CD14-positive monocyte (primary cell): ENCODE data around the gene PDE1C. TPM values are rescaled to one million over a fixed set of nuclear protein-coding genes. Genes with fewer than 3 reads are reported as not detected.

Experiments
- DNase-seq, 3 donors: peaks; one replicate each; pipeline ENCODE4 v3.0.0-alpha.2; 2011 to 2022
- H2AFZ ChIP-seq: 2 replicates; pipeline ENCODE4 v1.6.0; 2012; ENCODE audit warnings: mild to moderate bottlenecking, low read depth, low read length, inconsistent platforms; ENCODE audit not compliant: insufficient read depth, poor library complexity, severe bottlenecking
- H3K27ac ChIP-seq, 2 donors: 1 replicate in 1 of 2; 2 replicates in 1 of 2; pipeline ENCODE4 v1.5.1; 2012 to 2013; ENCODE audit warnings: low read length in 2 of 2, control low read depth in 1 of 2, inconsistent platforms in 1 of 2, low read depth in 1 of 2, mild to moderate bottlenecking in 1 of 2
- H3K27me3 ChIP-seq, 2 donors: one replicate each; pipeline versions ENCODE4 v1.6.0 to v1.6.1; 2011 to 2013; ENCODE audit warnings: low read length in 2 of 2; ENCODE audit not compliant: control insufficient read depth in 2 of 2, insufficient read depth in 2 of 2
- H3K36me3 ChIP-seq, 2 donors: replicated peaks in 1 of 2; 1 replicate in 1 of 2; 2 replicates in 1 of 2; pipeline versions ENCODE4 v1.5.1 to v1.6.1; 2012 to 2013; ENCODE audit warnings: low read length in 2 of 2, control low read depth in 1 of 2, inconsistent platforms in 1 of 2, mild to moderate bottlenecking in 1 of 2; ENCODE audit not compliant: insufficient read depth in 2 of 2, control insufficient read depth in 1 of 2
- H3K4me1 ChIP-seq, 2 donors: 1 replicate in 1 of 2; 2 replicates in 1 of 2; pipeline versions ENCODE4 v1.5.1 to v1.6.1; 2012 to 2013; ENCODE audit warnings: low read length in 2 of 2, control low read depth in 1 of 2, inconsistent platforms in 1 of 2, mild to moderate bottlenecking in 1 of 2, moderate library complexity in 1 of 2; ENCODE audit not compliant: insufficient read depth in 2 of 2, control insufficient read depth in 1 of 2
- H3K4me2 ChIP-seq: replicated peaks from 2 replicates; pipeline ENCODE3; 2012; ENCODE audit warnings: low read length, moderate library complexity, mild to moderate bottlenecking; ENCODE audit not compliant: poor library complexity, severe bottlenecking; ENCODE audit errors: extremely low read depth
- H3K4me3 ChIP-seq, 3 experiments: fragments of 200-600 bp in 1 of 3; sonication (generic) in 1 of 3; replicated peaks in 1 of 3; 1 replicate in 2 of 3; 2 replicates in 1 of 3; pipeline ENCODE4 v1.5.1; 2011 to 2013; ENCODE audit warnings: low read length in 3 of 3, mild to moderate bottlenecking in 3 of 3, control low read depth in 2 of 3, low read depth in 2 of 3, inconsistent platforms in 1 of 3, moderate library complexity in 1 of 3
- H3K79me2 ChIP-seq: 2 replicates; pipeline ENCODE4 v1.6.0; 2012; ENCODE audit warnings: mild to moderate bottlenecking, control low read depth, inconsistent platforms, low read length, moderate library complexity; ENCODE audit not compliant: insufficient read depth
- H3K9ac ChIP-seq: 2 replicates; pipeline ENCODE4 v1.6.0; 2017; ENCODE audit warnings: low read length, mild to moderate bottlenecking; ENCODE audit not compliant: insufficient read depth, poor library complexity, severe bottlenecking
- H3K9me3 ChIP-seq, 2 donors: replicated peaks in 1 of 2; 1 replicate in 1 of 2; 2 replicates in 1 of 2; pipeline versions ENCODE4 v1.5.1 to v1.6.1; 2012 to 2013; ENCODE audit warnings: low read length in 2 of 2, control low read depth in 1 of 2; ENCODE audit not compliant: control insufficient read depth in 1 of 2, insufficient read depth in 1 of 2
- H4K20me1 ChIP-seq: 2 replicates; pipeline ENCODE4 v1.6.0; 2012; ENCODE audit warnings: mild to moderate bottlenecking, low read length, control low read depth, moderate library complexity; ENCODE audit not compliant: insufficient read depth
- H3K27ac Mint-ChIP-seq, 7 donors: one replicate each; pipeline ENCODE4 v1.8.0; 2020; ENCODE audit warnings: mild to moderate bottlenecking in 7 of 7, mixed read lengths in 7 of 7, moderate library complexity in 6 of 7, inconsistent platforms in 2 of 7
- H3K27me3 Mint-ChIP-seq, 3 donors: one replicate each; pipeline ENCODE4 v1.8.0; 2021 to 2022; ENCODE audit warnings: low read depth in 3 of 3, mild to moderate bottlenecking in 3 of 3, mixed read lengths in 3 of 3, moderate library complexity in 3 of 3, inconsistent platforms in 1 of 3
- H3K36me3 Mint-ChIP-seq, 2 donors: one replicate each; pipeline ENCODE4 v1.8.0; 2020; ENCODE audit warnings: mixed read lengths in 2 of 2, inconsistent platforms in 1 of 2, mild to moderate bottlenecking in 1 of 2
- H3K4me1 Mint-ChIP-seq: one replicate; pipeline ENCODE4 v1.8.0; 2020; ENCODE audit warnings: mild to moderate bottlenecking, mixed read lengths
- H3K4me3 Mint-ChIP-seq, 2 donors: one replicate each; pipeline ENCODE4 v1.8.0; 2020; ENCODE audit warnings: mild to moderate bottlenecking in 2 of 2, mixed read lengths in 2 of 2, moderate library complexity in 1 of 2
- H3K9me3 Mint-ChIP-seq, 7 donors: one replicate each; pipeline ENCODE4 v1.8.0; 2020 to 2022; ENCODE audit warnings: mixed read lengths in 7 of 7, mild to moderate bottlenecking in 6 of 7, moderate library complexity in 6 of 7, inconsistent platforms in 2 of 7
- WGBS: methylation state at CpG from one replicate; pipeline ENCODE4 v1.1.5; 2013; ENCODE audit warnings: missing lambda C conversion rate; ENCODE audit not compliant: insufficient coverage; 5-methylcytosine and 5-hydroxymethylcytosine counted together
- intact Hi-C, 2 donors: fragments of 100-400 bp; cut with micrococcal nuclease; formaldehyde crosslinking; loops; one replicate each; pipeline versions ENCODE4 v1.15.0 to v1.15.1; 2023
- polyA plus RNA-seq, 3 donors: library from polyadenylated mRNA; depleted of rRNA in 1 of 3; unstranded in 2 of 3; stranded (reverse) in 1 of 3; fragments of 300-500 nt in 2 of 3; fragments of >200 nt in 1 of 3; fragmentation: Illumina TruSeq in 2 of 3; gene quantifications; 1 replicate in 2 of 3; 2 replicates in 1 of 3; pipeline ENCODE4 v1.2.3, GENCODE V29; 2012 to 2021
- TF ChIP-seq, protein P1 (sequence below): fragments of 200-600 bp; IDR thresholded peaks from one replicate; pipeline ENCODE4 v1.8.0; 2022; ENCODE audit warnings: antibody characterized with exemption, mild to moderate bottlenecking

PDE1C gene
- polyA plus RNA-seq, 3 donors, result not detected

DNA sequence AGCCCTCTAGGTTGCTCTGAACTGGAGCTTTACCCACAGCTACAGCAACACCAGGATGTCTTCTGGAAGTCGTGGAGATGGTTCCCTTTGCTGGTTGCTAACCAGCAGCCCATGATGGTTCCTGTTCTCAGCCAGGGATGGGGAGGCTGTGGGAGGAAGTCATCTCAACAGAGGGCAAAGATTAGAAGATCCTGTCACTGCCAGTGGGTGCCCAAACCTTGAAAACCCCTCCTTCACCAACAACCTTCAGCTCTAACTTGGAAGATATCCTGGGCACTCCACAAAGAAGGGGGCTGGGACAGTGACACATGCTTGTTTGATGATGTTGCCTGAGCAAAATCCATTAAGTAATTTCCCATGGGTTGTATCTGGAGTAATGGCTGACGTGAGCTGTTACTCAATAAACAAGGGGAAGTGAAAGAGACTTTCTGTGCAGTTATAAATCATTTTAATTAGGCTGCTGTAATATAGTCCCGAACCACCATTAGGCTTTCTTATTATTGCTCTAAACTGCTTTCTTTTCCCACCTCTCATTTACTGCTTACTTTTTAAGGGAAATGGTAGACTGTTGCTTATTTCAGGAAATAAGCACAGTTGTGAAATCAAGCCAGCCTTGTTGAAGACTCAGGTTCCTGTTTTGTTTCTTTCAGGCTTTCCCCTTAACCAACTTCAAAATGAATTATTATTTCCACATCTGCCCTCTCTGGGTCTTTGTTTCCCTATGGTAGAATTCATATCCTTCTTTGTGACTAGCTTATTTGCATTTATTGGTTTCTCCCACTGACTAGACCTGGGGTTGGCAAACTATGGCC lies 258.4 kb downstream of the PDE1C start:
- H3K9me3 ChIP-seq, result no peaks in the 10 kb centered on the region
- H3K4me3 ChIP-seq, result peak overlapping the region; percentile 0 to 53 (median 22)
- TF ChIP-seq, protein P1, sequence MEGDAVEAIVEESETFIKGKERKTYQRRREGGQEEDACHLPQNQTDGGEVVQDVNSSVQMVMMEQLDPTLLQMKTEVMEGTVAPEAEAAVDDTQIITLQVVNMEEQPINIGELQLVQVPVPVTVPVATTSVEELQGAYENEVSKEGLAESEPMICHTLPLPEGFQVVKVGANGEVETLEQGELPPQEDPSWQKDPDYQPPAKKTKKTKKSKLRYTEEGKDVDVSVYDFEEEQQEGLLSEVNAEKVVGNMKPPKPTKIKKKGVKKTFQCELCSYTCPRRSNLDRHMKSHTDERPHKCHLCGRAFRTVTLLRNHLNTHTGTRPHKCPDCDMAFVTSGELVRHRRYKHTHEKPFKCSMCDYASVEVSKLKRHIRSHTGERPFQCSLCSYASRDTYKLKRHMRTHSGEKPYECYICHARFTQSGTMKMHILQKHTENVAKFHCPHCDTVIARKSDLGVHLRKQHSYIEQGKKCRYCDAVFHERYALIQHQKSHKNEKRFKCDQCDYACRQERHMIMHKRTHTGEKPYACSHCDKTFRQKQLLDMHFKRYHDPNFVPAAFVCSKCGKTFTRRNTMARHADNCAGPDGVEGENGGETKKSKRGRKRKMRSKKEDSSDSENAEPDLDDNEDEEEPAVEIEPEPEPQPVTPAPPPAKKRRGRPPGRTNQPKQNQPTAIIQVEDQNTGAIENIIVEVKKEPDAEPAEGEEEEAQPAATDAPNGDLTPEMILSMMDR, result no peak
- H3K27me3 ChIP-seq, result no peaks in the 10 kb centered on the region
- peak overlapping the region; percentile 4 for H3K9ac ChIP-seq
- Mint-ChIP-seq H3K9me3 (no peaks in the 10 kb centered on the region), H3K4me1 (peaks cover 31% of the 10 kb centered on the region), H3K27ac (peak overlapping the region; percentile 96 to 99 (median 98)), H3K4me3 (peak overlapping the region; percentile 50 to 69), H3K36me3 (no peaks in the 10 kb centered on the region), H3K27me3 (peaks cover 0 to 3% (median 0%) of the 10 kb centered on the region in 3 donors)
- peaks cover 30 to 32% of the 10 kb centered on the region in 2 donors for H3K4me1 ChIP-seq
- H3K79me2 ChIP-seq, result no peaks in the 10 kb centered on the region
- H3K36me3 ChIP-seq, result no peaks in the 10 kb centered on the region
- peak overlapping the region; percentile 64 for H3K4me2 ChIP-seq
- H4K20me1 ChIP-seq, result no peaks in the 10 kb centered on the region
- WGBS, result no CpG with 5 or more reads among the region's 3 CpGs
- intact Hi-C loops, result loop anchor here (5.0 to 10.0 kb wide), 2 partner anchors 73 to 80 kb away; no protein-coding TSS in a partner anchor
- DNase-seq, result peak; percentile 86 to 98 (median 97)
- peak overlapping the region; percentile 61 for H2AFZ ChIP-seq
- H3K27ac ChIP-seq, result peak overlapping the region; percentile 90

DNA sequence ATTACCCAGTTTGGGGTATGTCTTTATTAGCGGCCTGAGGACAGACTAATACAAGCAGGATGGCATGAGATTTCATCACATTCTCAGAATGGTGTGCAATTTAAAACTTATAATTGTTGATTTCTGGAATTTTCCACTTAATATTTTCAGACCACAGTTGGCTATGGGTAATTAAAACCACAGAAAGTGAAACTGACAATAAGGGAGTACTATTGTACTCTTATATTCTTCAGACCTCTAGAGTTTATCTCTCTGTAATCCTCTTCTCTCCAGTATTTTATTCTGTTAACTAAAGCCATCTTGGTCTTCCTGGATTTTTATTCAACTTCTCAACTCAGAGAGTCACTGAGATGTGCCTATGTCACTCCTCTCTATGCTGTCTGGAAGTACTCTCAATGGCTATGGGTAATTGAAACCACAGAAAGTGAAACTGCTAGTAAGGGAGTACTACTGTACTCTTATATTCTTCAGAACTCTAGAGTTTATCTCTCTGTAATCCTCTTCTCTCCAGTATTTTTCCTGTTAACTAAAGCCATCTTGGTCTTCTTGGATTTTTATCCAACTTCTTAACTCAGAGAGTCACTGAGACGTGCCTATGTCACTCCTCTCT lies 264.9 kb downstream of the PDE1C start:
- Histone ChIP-seq H4K20me1 (no peaks in the 10 kb centered on the region), H3K9me3 (no peaks in the 10 kb centered on the region), H3K4me2 (peak overlapping the region; percentile 11), H3K36me3 (no peaks in the 10 kb centered on the region), H2AFZ (peak overlapping the region; percentile 46), H3K27ac (peak overlapping the region in 1 of 2 donors; percentile 14), H3K79me2 (no peaks in the 10 kb centered on the region), H3K4me1 (peaks cover 0 to 1% of the 10 kb centered on the region in 2 donors), H3K27me3 (no peaks in the 10 kb centered on the region), H3K9ac (no peak overlapping the region), H3K4me3 (peak overlapping the region in 1 of 3 experiments; percentile 13)
- H3K4me1 Mint-ChIP-seq, result peaks cover 6% of the 10 kb centered on the region
- H3K4me3 Mint-ChIP-seq, result peak overlapping the region in 1 of 2 donors; percentile 61
- TF ChIP-seq, protein P1, result no peak
- DNase-seq, result no peak
- peaks cover 0 to 2% (median 2%) of the 10 kb centered on the region in 3 donors for H3K27me3 Mint-ChIP-seq
- intact Hi-C loops, result no loop called here
- H3K36me3 Mint-ChIP-seq, result no peaks in the 10 kb centered on the region
- peaks cover 0 to 3% (median 0%) of the 10 kb centered on the region in 7 donors for H3K9me3 Mint-ChIP-seq
- WGBS, result 89% methylated on average over 1 of the region's 2 CpGs
- peak overlapping the region in 2 of 7 donors; percentile 44 to 69 for H3K27ac Mint-ChIP-seq
